Astrocyte (in vitro differentiated cells and primary cell): ENCODE results near the gene ABCB7. TPM values are rescaled to one million over a fixed set of nuclear protein-coding genes. Genes with fewer than 3 reads are reported as not detected.
A peak's percentile ranks its signal among the peaks of the same experiment; 100 is the strongest.

Source experiments
- DNase-seq: peaks from one replicate; pipeline ENCODE4 v3.0.0-alpha.2; 2010; ENCODE audit warnings: low read depth
- FAIRE-seq: peaks from 2 replicates; lab custom pipeline; 2011; peaks lifted over from hg19 to GRCh38; lab: Jason Lieb, UNC
- H2AFZ ChIP-seq: 2 replicates; pipeline ENCODE4 v1.6.0; 2012; ENCODE audit warnings: low read depth, low read length, inconsistent platforms
- H3K27ac ChIP-seq: 2 replicates; pipeline ENCODE4 v1.5.1; 2011; ENCODE audit warnings: low read depth, low read length, inconsistent platforms
- H3K27me3 ChIP-seq: 2 replicates; pipeline ENCODE4 v1.6.0; 2011; ENCODE audit warnings: low read length, inconsistent platforms; ENCODE audit not compliant: insufficient read depth
- H3K36me3 ChIP-seq: 2 replicates; pipeline ENCODE4 v1.5.1; 2011; ENCODE audit warnings: low read length, inconsistent platforms; ENCODE audit not compliant: insufficient read depth
- H3K4me1 ChIP-seq: 2 replicates; pipeline ENCODE4 v1.5.1; 2011; ENCODE audit warnings: low read length, inconsistent platforms; ENCODE audit not compliant: insufficient read depth
- H3K4me2 ChIP-seq: 2 replicates; pipeline ENCODE4 v1.6.0; 2012; ENCODE audit warnings: low read length, inconsistent platforms
- H3K4me3 ChIP-seq: 2 replicates; pipeline ENCODE4 v1.5.1; 2011; ENCODE audit warnings: low read depth, mild to moderate bottlenecking, low read length, inconsistent platforms; ENCODE audit not compliant: insufficient read depth
- H3K79me2 ChIP-seq: 2 replicates; pipeline ENCODE4 v1.6.0; 2012; ENCODE audit warnings: mild to moderate bottlenecking, low read length, inconsistent platforms; ENCODE audit not compliant: insufficient read depth
- H3K9ac ChIP-seq: 2 replicates; pipeline ENCODE4 v1.6.0; 2012; ENCODE audit warnings: mild to moderate bottlenecking, low read length, inconsistent platforms
- H3K9me3 ChIP-seq: 2 replicates; pipeline ENCODE4 v1.5.1; 2012; ENCODE audit warnings: low read depth, mild to moderate bottlenecking, low read length, inconsistent platforms; ENCODE audit not compliant: insufficient read depth
- H4K20me1 ChIP-seq: 2 replicates; pipeline ENCODE4 v1.6.0; 2012; ENCODE audit warnings: low read length, inconsistent platforms; ENCODE audit not compliant: insufficient read depth
- H3K27ac Mint-ChIP-seq: one replicate; pipeline ENCODE4 v1.8.0; 2021; ENCODE audit warnings: mild to moderate bottlenecking, mixed read lengths; ENCODE audit not compliant: unreplicated experiment
- H3K27me3 Mint-ChIP-seq: one replicate; pipeline ENCODE4 v1.8.0; 2021; ENCODE audit warnings: low read depth, mixed read lengths; ENCODE audit not compliant: unreplicated experiment
- H3K36me3 Mint-ChIP-seq: one replicate; pipeline ENCODE4 v1.8.0; 2021; ENCODE audit warnings: low read depth, mixed read lengths; ENCODE audit not compliant: unreplicated experiment
- H3K4me1 Mint-ChIP-seq: one replicate; pipeline ENCODE4 v1.8.0; 2021; ENCODE audit warnings: low read depth, mixed read lengths; ENCODE audit not compliant: unreplicated experiment
- H3K4me3 Mint-ChIP-seq: one replicate; pipeline ENCODE4 v1.8.0; 2021; ENCODE audit warnings: mild to moderate bottlenecking, moderate library complexity, mixed read lengths; ENCODE audit not compliant: unreplicated experiment
- H3K9me3 Mint-ChIP-seq: one replicate; pipeline ENCODE4 v1.8.0; 2021; ENCODE audit warnings: mild to moderate bottlenecking, mixed read lengths; ENCODE audit not compliant: unreplicated experiment
- EZH2 ChIP-seq: IDR thresholded peaks from 2 replicates; pipeline ENCODE4 v1.6.1; 2012; ENCODE audit warnings: mild to moderate bottlenecking, low read length, inconsistent platforms; ENCODE audit not compliant: insufficient read depth
- total RNA-seq: library from RNA; stranded (reverse); gene quantifications from 2 replicates; pipeline ENCODE4 v1.2.1, GENCODE V29; 2021
- TF ChIP-seq, protein P1 (sequence below): IDR thresholded peaks from 2 replicates; pipeline ENCODE4 v1.5.1; 2011; ENCODE audit warnings: low read depth, mild to moderate bottlenecking, inconsistent platforms, low read length, moderate library complexity; ENCODE audit not compliant: insufficient read depth

The ABCB7 gene
- total RNA-seq, 1 donor from 2014 or later: 18.0 TPM

DNA sequence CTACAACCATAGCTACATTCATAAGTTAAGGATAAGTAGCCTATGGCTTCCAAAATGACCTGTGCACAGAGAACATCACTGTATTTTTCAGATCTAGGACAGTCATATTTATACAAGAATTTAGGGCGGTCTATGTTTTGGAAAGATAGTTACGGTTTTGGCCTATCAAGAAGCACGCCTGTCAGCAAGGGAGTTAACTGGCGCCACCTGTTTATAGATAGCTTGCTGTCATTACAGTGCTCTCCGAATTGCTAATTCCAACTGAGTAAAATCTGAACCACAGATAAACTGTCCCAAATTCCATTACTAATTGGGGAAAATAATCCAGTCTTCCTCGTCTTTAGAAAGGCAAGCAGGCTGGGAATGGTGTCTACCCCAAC is 646 bp downstream of the ABCB7 start:
- no peak overlapping the region for H3K27ac ChIP-seq
- TF ChIP-seq, protein P1, sequence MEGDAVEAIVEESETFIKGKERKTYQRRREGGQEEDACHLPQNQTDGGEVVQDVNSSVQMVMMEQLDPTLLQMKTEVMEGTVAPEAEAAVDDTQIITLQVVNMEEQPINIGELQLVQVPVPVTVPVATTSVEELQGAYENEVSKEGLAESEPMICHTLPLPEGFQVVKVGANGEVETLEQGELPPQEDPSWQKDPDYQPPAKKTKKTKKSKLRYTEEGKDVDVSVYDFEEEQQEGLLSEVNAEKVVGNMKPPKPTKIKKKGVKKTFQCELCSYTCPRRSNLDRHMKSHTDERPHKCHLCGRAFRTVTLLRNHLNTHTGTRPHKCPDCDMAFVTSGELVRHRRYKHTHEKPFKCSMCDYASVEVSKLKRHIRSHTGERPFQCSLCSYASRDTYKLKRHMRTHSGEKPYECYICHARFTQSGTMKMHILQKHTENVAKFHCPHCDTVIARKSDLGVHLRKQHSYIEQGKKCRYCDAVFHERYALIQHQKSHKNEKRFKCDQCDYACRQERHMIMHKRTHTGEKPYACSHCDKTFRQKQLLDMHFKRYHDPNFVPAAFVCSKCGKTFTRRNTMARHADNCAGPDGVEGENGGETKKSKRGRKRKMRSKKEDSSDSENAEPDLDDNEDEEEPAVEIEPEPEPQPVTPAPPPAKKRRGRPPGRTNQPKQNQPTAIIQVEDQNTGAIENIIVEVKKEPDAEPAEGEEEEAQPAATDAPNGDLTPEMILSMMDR: no peak
- TF ChIP-seq EZH2: no peak
- H3K4me3 ChIP-seq: peak overlapping the region; percentile 81
- FAIRE-seq (no peak), DNase-seq (no peak)
- Mint-ChIP-seq H3K36me3 (no peaks in the 10 kb centered on the region), H3K9me3 (no peaks in the 10 kb centered on the region), H3K27me3 (no peaks in the 10 kb centered on the region), H3K4me1 (peaks cover 3% of the 10 kb centered on the region), H3K27ac (peak overlapping the region; percentile 94), H3K4me3 (peak overlapping the region; percentile 97)
- H3K9me3 ChIP-seq: no peaks in the 10 kb centered on the region
- H4K20me1 ChIP-seq: no peaks in the 10 kb centered on the region
- peaks cover 24% of the 10 kb centered on the region for H3K79me2 ChIP-seq
- H3K4me1 ChIP-seq: peaks cover 4% of the 10 kb centered on the region
- H3K36me3 ChIP-seq: no peaks in the 10 kb centered on the region
- no peaks in the 10 kb centered on the region for H3K27me3 ChIP-seq
- H2AFZ ChIP-seq: peak overlapping the region; percentile 99
- peak overlapping the region; percentile 95 for H3K9ac ChIP-seq
- peak overlapping the region; percentile 86 for H3K4me2 ChIP-seq

DNA sequence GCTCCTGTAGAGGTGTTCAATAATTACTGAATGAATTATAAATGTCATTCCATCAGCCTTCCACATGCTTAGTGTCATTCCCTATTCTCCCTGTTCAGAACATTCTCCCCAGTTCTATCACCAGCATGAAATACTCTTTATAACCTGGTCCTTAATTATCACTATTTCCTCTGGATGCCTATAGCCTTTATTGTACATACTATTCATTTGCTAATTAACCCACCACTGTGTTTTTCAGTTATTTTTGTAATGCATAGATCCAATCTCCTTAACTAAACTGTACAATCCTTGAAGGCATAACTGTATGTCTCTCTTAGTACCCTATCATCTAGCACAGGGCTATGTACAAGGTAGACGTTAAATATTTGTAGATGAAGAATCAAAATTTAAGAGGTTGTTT is 1.2 kb downstream of the ABCB7 start:
- no peaks in the 10 kb centered on the region for H3K36me3 Mint-ChIP-seq

More for the DNA sequence above, 1.2 kb downstream of the ABCB7 start:
- TF ChIP-seq, protein P1: no peak
- no peak for TF ChIP-seq EZH2
- Histone ChIP-seq H3K36me3 (no peaks in the 10 kb centered on the region), H3K9ac (no peak overlapping the region), H2AFZ (no peak overlapping the region), H3K4me2 (peak overlapping the region; percentile 86), H4K20me1 (no peaks in the 10 kb centered on the region), H3K27me3 (no peaks in the 10 kb centered on the region), H3K79me2 (peaks cover 29% of the 10 kb centered on the region), H3K4me3 (no peak overlapping the region), H3K9me3 (no peaks in the 10 kb centered on the region), H3K4me1 (peaks cover 4% of the 10 kb centered on the region), H3K27ac (no peak overlapping the region)
- peak; percentile 37 for FAIRE-seq
- Mint-ChIP-seq H3K27me3 (no peaks in the 10 kb centered on the region), H3K4me1 (peaks cover 3% of the 10 kb centered on the region), H3K27ac (no peak overlapping the region), H3K9me3 (no peaks in the 10 kb centered on the region), H3K4me3 (peak overlapping the region; percentile 97)
- DNase-seq: no peak
